ENCODE measurements around the gene WDR75.

Gene WDR75

DNA sequence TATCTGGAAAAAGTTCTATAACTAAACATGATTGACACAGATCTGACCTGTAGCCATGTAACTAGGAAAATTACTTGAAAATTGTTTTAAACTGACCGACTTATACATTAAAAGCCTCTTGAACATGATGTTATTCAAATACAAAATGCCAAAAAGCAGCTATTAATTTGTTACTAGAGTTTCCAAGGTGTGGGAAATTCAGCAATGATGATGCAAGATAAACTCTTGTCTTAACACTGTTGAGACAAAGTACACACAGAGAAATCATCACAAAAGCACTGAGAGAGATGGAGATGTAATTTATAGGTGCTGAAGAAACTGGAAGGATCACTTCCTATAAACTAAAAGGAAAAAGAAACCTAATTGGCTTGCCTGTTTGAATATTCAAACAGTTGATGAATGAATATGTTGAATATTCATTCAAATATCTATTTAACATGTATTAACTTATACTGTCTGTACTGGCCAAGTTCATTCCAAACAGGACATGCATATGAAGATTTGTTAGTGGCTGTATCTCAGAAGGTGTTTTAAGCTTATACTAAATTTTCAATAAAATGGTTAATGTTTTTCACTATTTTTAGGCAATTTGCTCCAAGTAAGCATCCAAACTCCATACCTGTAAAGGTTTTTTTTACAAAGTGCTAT lies 34.6 kb upstream of the WDR75 start:
- Histone ChIP-seq H2BK15ac (ENCODE audit: low read length) (no peak overlapping the region), H3K18ac (ENCODE audit: low read length) (no peak overlapping the region), H3K36me3 (replicated peaks in 1 of 2; ENCODE audit: control insufficient read depth in 2 of 2, insufficient read depth in 2 of 2, low read length in 2 of 2) (no peaks in the 10 kb centered on the region), H2BK120ac (ENCODE audit: low read depth, low read length) (no peak overlapping the region), H3K9ac (ENCODE audit: low read depth, low read length, poor library complexity) (no peak overlapping the region), H3K79me1 (ENCODE audit: low read depth, low read length) (no peaks in the 10 kb centered on the region), H3K4ac (ENCODE audit: low read length) (no peak overlapping the region), H3K27me3 (ENCODE audit: control insufficient read depth in 3 of 3, insufficient read depth in 3 of 3, low read depth in 1 of 3, low read length in 3 of 3) (no peaks in the 10 kb centered on the region), H3K4me3 (ENCODE audit: low read length in 2 of 2) (no peak overlapping the region), H3K4me1 (ENCODE audit: control insufficient read depth in 2 of 2, insufficient read depth in 1 of 2, low read depth in 1 of 2, low read length in 2 of 2) (peaks cover 0 to 7% of the 10 kb centered on the region in 2 donors), H3K27ac (replicated peaks; ENCODE audit: low read length) (no peak overlapping the region), H2AK5ac (ENCODE audit: low read depth, low read length) (no peak overlapping the region), H3K4me2 (ENCODE audit: insufficient read depth, low read length, poor library complexity, severe bottlenecking) (no peak overlapping the region), H2AFZ (ENCODE audit: low read length) (peak overlapping the region; percentile 32), H4K91ac (ENCODE audit: low read depth, low read length, poor library complexity) (no peak overlapping the region), H2BK12ac (ENCODE audit: low read length) (no peak overlapping the region), H3K14ac (ENCODE audit: low read length) (no peak overlapping the region), H2BK5ac (ENCODE audit: low read length) (no peak overlapping the region), H3K9me3 (replicated peaks in 1 of 2; ENCODE audit: control insufficient read depth in 2 of 2, insufficient read depth in 1 of 2, low read depth in 1 of 2, low read length in 2 of 2) (no peaks in the 10 kb centered on the region), H4K8ac (ENCODE audit: low read depth, low read length) (no peak overlapping the region), H3K23ac (ENCODE audit: low read depth, low read length, poor library complexity) (no peak overlapping the region)
- no peak for DNase-seq (ENCODE audit: low spot score)
- no CpG with 5 or more reads among the region's 1 CpG for WGBS, 2 donors (ENCODE audit: extremely low coverage in 2 of 2, insufficient read length in 2 of 2, insufficient replicate concordance in 1 of 2)

GRCh38 chr2:189407281-189408209 lies 33.7 kb upstream of the WDR75 start:
- no peak overlapping the region for H2BK15ac ChIP-seq (ENCODE audit: low read length)
- H2BK120ac ChIP-seq (ENCODE audit: low read depth, low read length), result no peak overlapping the region
- H3K4me1 ChIP-seq (ENCODE audit: control insufficient read depth in 2 of 2, insufficient read depth in 1 of 2, low read depth in 1 of 2, low read length in 2 of 2), result peaks cover 0 to 9% of the 10 kb centered on the region in 2 donors
- no peak overlapping the region for H3K9ac ChIP-seq (ENCODE audit: low read depth, low read length, poor library complexity)
- H3K4me3 ChIP-seq (ENCODE audit: low read length in 2 of 2), result no peak overlapping the region
- H4K8ac ChIP-seq (ENCODE audit: low read depth, low read length), result no peak overlapping the region
- H2AK5ac ChIP-seq (ENCODE audit: low read depth, low read length), result no peak overlapping the region
- no peak overlapping the region for H2BK12ac ChIP-seq (ENCODE audit: low read length)
- H3K18ac ChIP-seq (ENCODE audit: low read length), result no peak overlapping the region
- WGBS, 2 donors (ENCODE audit: extremely low coverage in 2 of 2, insufficient read length in 2 of 2, insufficient replicate concordance in 1 of 2), result no CpG with 5 or more reads among the region's 4 CpGs
- no peaks in the 10 kb centered on the region for H3K27me3 ChIP-seq (ENCODE audit: control insufficient read depth in 3 of 3, insufficient read depth in 3 of 3, low read depth in 1 of 3, low read length in 3 of 3)
- H3K4ac ChIP-seq (ENCODE audit: low read length), result no peak overlapping the region
- no peak overlapping the region for H3K27ac ChIP-seq (replicated peaks; ENCODE audit: low read length)
- no peak overlapping the region for H4K91ac ChIP-seq (ENCODE audit: low read depth, low read length, poor library complexity)
- H3K79me1 ChIP-seq (ENCODE audit: low read depth, low read length), result no peaks in the 10 kb centered on the region
- H2AFZ ChIP-seq (ENCODE audit: low read length), result peak overlapping the region; percentile 53
- no peak for DNase-seq (ENCODE audit: low spot score)
- H3K14ac ChIP-seq (ENCODE audit: low read length), result no peak overlapping the region
- no peak overlapping the region for H3K4me2 ChIP-seq (ENCODE audit: insufficient read depth, low read length, poor library complexity, severe bottlenecking)
- no peak overlapping the region for H3K23ac ChIP-seq (ENCODE audit: low read depth, low read length, poor library complexity)
- H2BK5ac ChIP-seq (ENCODE audit: low read length), result no peak overlapping the region
- H3K36me3 ChIP-seq (replicated peaks in 1 of 2; ENCODE audit: control insufficient read depth in 2 of 2, insufficient read depth in 2 of 2, low read length in 2 of 2), result no peaks in the 10 kb centered on the region
- no peaks in the 10 kb centered on the region for H3K9me3 ChIP-seq (replicated peaks in 1 of 2; ENCODE audit: control insufficient read depth in 2 of 2, insufficient read depth in 1 of 2, low read depth in 1 of 2, low read length in 2 of 2)

DNA sequence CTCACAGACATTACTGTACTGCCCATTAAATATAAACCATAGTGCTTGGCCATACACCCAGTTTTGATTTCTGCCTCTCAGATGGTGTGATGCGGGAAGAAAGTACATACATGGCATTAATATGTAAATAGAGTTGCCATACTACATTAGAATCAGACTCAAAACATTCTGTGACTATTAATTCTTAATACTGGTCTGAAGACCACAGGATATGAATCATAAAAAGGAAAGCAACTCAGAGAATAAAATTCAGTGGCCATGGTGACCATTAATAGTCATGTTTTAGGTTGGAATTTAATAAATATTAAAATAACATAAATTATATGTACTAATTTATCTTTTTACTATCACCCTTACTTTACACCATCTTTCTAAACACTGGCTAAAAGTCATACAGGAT lies 33.0 kb upstream of the WDR75 start:
- H3K23ac ChIP-seq (ENCODE audit: low read depth, low read length, poor library complexity), result no peak overlapping the region
- no peak overlapping the region for H2BK12ac ChIP-seq (ENCODE audit: low read length)
- no peak overlapping the region for H2BK5ac ChIP-seq (ENCODE audit: low read length)
- no peak overlapping the region for H3K9ac ChIP-seq (ENCODE audit: low read depth, low read length, poor library complexity)
- no peak overlapping the region for H3K18ac ChIP-seq (ENCODE audit: low read length)
- no peak overlapping the region for H3K27ac ChIP-seq (replicated peaks; ENCODE audit: low read length)
- H3K4me1 ChIP-seq (ENCODE audit: control insufficient read depth in 2 of 2, insufficient read depth in 1 of 2, low read depth in 1 of 2, low read length in 2 of 2), result peaks cover 0 to 9% of the 10 kb centered on the region in 2 donors
- H3K14ac ChIP-seq (ENCODE audit: low read length), result no peak overlapping the region
- no peaks in the 10 kb centered on the region for H3K9me3 ChIP-seq (replicated peaks in 1 of 2; ENCODE audit: control insufficient read depth in 2 of 2, insufficient read depth in 1 of 2, low read depth in 1 of 2, low read length in 2 of 2)
- DNase-seq (ENCODE audit: low spot score), result no peak
- no peak overlapping the region for H3K4me2 ChIP-seq (ENCODE audit: insufficient read depth, low read length, poor library complexity, severe bottlenecking)
- no peak overlapping the region for H4K8ac ChIP-seq (ENCODE audit: low read depth, low read length)
- H4K91ac ChIP-seq (ENCODE audit: low read depth, low read length, poor library complexity), result no peak overlapping the region
- no peaks in the 10 kb centered on the region for H3K79me1 ChIP-seq (ENCODE audit: low read depth, low read length)
- H2AFZ ChIP-seq (ENCODE audit: low read length), result no peak overlapping the region
- H3K27me3 ChIP-seq (ENCODE audit: control insufficient read depth in 3 of 3, insufficient read depth in 3 of 3, low read depth in 1 of 3, low read length in 3 of 3), result no peaks in the 10 kb centered on the region
- no peak overlapping the region for H2BK120ac ChIP-seq (ENCODE audit: low read depth, low read length)
- no CpG with 5 or more reads among the region's 1 CpG for WGBS, 2 donors (ENCODE audit: extremely low coverage in 2 of 2, insufficient read length in 2 of 2, insufficient replicate concordance in 1 of 2)
- H3K36me3 ChIP-seq (replicated peaks in 1 of 2; ENCODE audit: control insufficient read depth in 2 of 2, insufficient read depth in 2 of 2, low read length in 2 of 2), result no peaks in the 10 kb centered on the region
- H3K4ac ChIP-seq (ENCODE audit: low read length), result no peak overlapping the region
- no peak overlapping the region for H2AK5ac ChIP-seq (ENCODE audit: low read depth, low read length)
- no peak overlapping the region for H2BK15ac ChIP-seq (ENCODE audit: low read length)
- H3K4me3 ChIP-seq (ENCODE audit: low read length in 2 of 2), result no peak overlapping the region

- Histone ChIP-seq H2AK5ac (ENCODE audit: low read depth, low read length) (no peak overlapping the region), H3K36me3 (replicated peaks in 1 of 2; ENCODE audit: control insufficient read depth in 2 of 2, insufficient read depth in 2 of 2, low read length in 2 of 2) (no peaks in the 10 kb centered on the region), H3K79me1 (ENCODE audit: low read depth, low read length) (no peaks in the 10 kb centered on the region), H2BK5ac (ENCODE audit: low read length) (no peak overlapping the region), H3K23ac (ENCODE audit: low read depth, low read length, poor library complexity) (no peak overlapping the region), H3K4ac (ENCODE audit: low read length) (no peak overlapping the region), H3K27ac (replicated peaks; ENCODE audit: low read length) (no peak overlapping the region), H3K4me3 (ENCODE audit: low read length in 2 of 2) (no peak overlapping the region), H3K4me2 (ENCODE audit: insufficient read depth, low read length, poor library complexity, severe bottlenecking) (no peak overlapping the region), H3K27me3 (ENCODE audit: control insufficient read depth in 3 of 3, insufficient read depth in 3 of 3, low read depth in 1 of 3, low read length in 3 of 3) (no peaks in the 10 kb centered on the region), H3K9ac (ENCODE audit: low read depth, low read length, poor library complexity) (no peak overlapping the region), H3K9me3 (replicated peaks in 1 of 2; ENCODE audit: control insufficient read depth in 2 of 2, insufficient read depth in 1 of 2, low read depth in 1 of 2, low read length in 2 of 2) (no peaks in the 10 kb centered on the region), H4K8ac (ENCODE audit: low read depth, low read length) (no peak overlapping the region), H2BK15ac (ENCODE audit: low read length) (no peak overlapping the region), H3K14ac (ENCODE audit: low read length) (no peak overlapping the region), H2BK120ac (ENCODE audit: low read depth, low read length) (no peak overlapping the region), H3K18ac (ENCODE audit: low read length) (no peak overlapping the region), H2AFZ (ENCODE audit: low read length) (no peak overlapping the region), H3K4me1 (ENCODE audit: control insufficient read depth in 2 of 2, insufficient read depth in 1 of 2, low read depth in 1 of 2, low read length in 2 of 2) (peaks cover 0 to 9% of the 10 kb centered on the region in 2 donors), H4K91ac (ENCODE audit: low read depth, low read length, poor library complexity) (no peak overlapping the region), H2BK12ac (ENCODE audit: low read length) (no peak overlapping the region)
- no peak for DNase-seq (ENCODE audit: low spot score)
- WGBS, 2 donors (ENCODE audit: extremely low coverage in 2 of 2, insufficient read length in 2 of 2, insufficient replicate concordance in 1 of 2), result no CpG with 5 or more reads among the region's 3 CpGs
Measured at GRCh38 chr2:189409131-189409530, 32.1 kb upstream of the WDR75 start.
